Thyroid gland (tissue), 4 donors: ENCODE data around the gene ZNRF1. TPM values are rescaled to one million over a fixed set of nuclear protein-coding genes. Genes with fewer than 3 reads are reported as not detected.
"Not testable (repeated sequence)": the region's sequence is repeated elsewhere in the genome, so short reads cannot be mapped to it uniquely, and the experiment has no call there.

Source experiments
- DNase-seq, 2 donors: peaks; one replicate each; pipeline ENCODE4 v3.0.0-alpha.2; 2019
- H3K27ac ChIP-seq, 3 donors: fragments of 200-600 bp; sonication (generic); 1 replicate in 2 of 3; 2 replicates in 1 of 3; pipeline ENCODE4 v1.5.1; 2016 to 2019; ENCODE audit warnings: mild to moderate bottlenecking in 1 of 3, moderate library complexity in 1 of 3
- H3K27me3 ChIP-seq: fragments of 200-600 bp; sonication (generic); one replicate; pipeline ENCODE4 v1.5.1; 2019
- H3K36me3 ChIP-seq, 2 donors: fragments of 200-600 bp; sonication (generic); one replicate each; pipeline ENCODE4 v1.5.1; 2016 to 2019
- H3K4me1 ChIP-seq, 2 donors: fragments of 200-600 bp; sonication (generic); one replicate each; pipeline ENCODE4 v1.5.1; 2017 to 2019
- H3K4me3 ChIP-seq, 3 donors: fragments of 200-600 bp; sonication (generic); replicated peaks in 1 of 3; 1 replicate in 2 of 3; 2 replicates in 1 of 3; pipeline ENCODE4 v1.5.1; 2016; ENCODE audit warnings: mild to moderate bottlenecking in 1 of 3
- H3K9me3 ChIP-seq: fragments of 200-600 bp; sonication (generic); one replicate; pipeline ENCODE4 v1.5.1; 2017
- CTCF ChIP-seq, 6 experiments: fragments of 200-600 bp in 3 of 6; fragments of 450-650 bp in 3 of 6; sonication (generic) in 3 of 6; IDR thresholded peaks; one replicate each; pipeline ENCODE4 v1.5.1; 2016 to 2019; ENCODE audit warnings: antibody characterized with exemption in 6 of 6, mild to moderate bottlenecking in 2 of 6, inconsistent platforms in 1 of 6, moderate library complexity in 1 of 6
- POLR2A ChIP-seq, 2 donors: fragments of 450-650 bp; IDR thresholded peaks; one replicate each; pipeline ENCODE4 v1.6.1; 2017; ENCODE audit warnings: antibody characterized with exemption in 2 of 2, mild to moderate bottlenecking in 2 of 2, moderate library complexity in 1 of 2
- WGBS, 2 donors: methylation state at CpG; one replicate each; pipeline ENCODE4 v1.1.5; 2017; 5-methylcytosine and 5-hydroxymethylcytosine counted together
- intact Hi-C: fragments of 100-400 bp; cut with DNase I; formaldehyde crosslinking; loops from one replicate; pipeline ENCODE4 v1.15.1; 2023
- total RNA-seq, 4 donors: library from RNA; depleted of rRNA; stranded (reverse); fragments of >200 nt; gene quantifications; one replicate each; pipeline ENCODE4 v1.2.3, GENCODE V29; 2016

Gene ZNRF1
- total RNA-seq, 4 donors from 2014 or later, result 47.4 to 94.5 (median 57.4) TPM

- no peaks in the 10 kb centered on the region for H3K27me3 ChIP-seq
- TF ChIP-seq POLR2A (IDR thresholded peaks at IDR 0.05) (peak in 1 of 2 donors; percentile 69), CTCF (IDR thresholded peaks at IDR 0.05) (no peak)
- peak within 1 kb of the TSS; percentile 85 to 90 (median 88) for H3K4me3 ChIP-seq
- WGBS, 2 donors, result 1% methylated on average over 21 to 50 of the region's 68 CpGs
- no peaks in the 10 kb centered on the region for H3K9me3 ChIP-seq
- H3K4me1 ChIP-seq, result peaks cover 14 to 19% of the 10 kb centered on the region in 2 donors
- peak; percentile 100 for DNase-seq
- H3K27ac ChIP-seq, result peak within 1 kb of the TSS; percentile 20 to 80 (median 67)
- no peaks in the 10 kb centered on the region for H3K36me3 ChIP-seq
- intact Hi-C loops, result no loop called here
Observed at GRCh38 chr16:74984529-74985296, 14.1 kb upstream of the ZNRF1 start, which contains the start of gene WDR59. TSS of gene WDR59 (minus strand) at chr16:74985123. CDS start at chr16:74985017, 106 bp downstream.

- H3K4me3 ChIP-seq, result no peak overlapping the region
- DNase-seq, result no peak
Observed at GRCh38 chr16:74987027-74987681, 11.7 kb upstream of the ZNRF1 start.

GRCh38 chr16:74989864-74990263 is 9.0 kb upstream of the ZNRF1 start:
- WGBS, 2 donors, result 70 to 73% methylated on average over 3 of the region's 3 CpGs
- H3K36me3 ChIP-seq, H3K4me3 ChIP-seq, intact Hi-C loops, H3K4me1 ChIP-seq, DNase-seq, H3K27me3 ChIP-seq, H3K9me3 ChIP-seq: not testable (repeated sequence)
- peak overlapping the region; percentile 49 to 80 (median 65) for H3K27ac ChIP-seq

More at GRCh38 chr16:74987027-74987681, 11.7 kb upstream of the ZNRF1 start:
- WGBS, 2 donors, result 78 to 84% methylated on average over 8 of the region's 8 CpGs
- H3K27me3 ChIP-seq, result no peaks in the 10 kb centered on the region
- intact Hi-C loops, result no loop called here
- H3K4me1 ChIP-seq, result peaks cover 18 to 19% of the 10 kb centered on the region in 2 donors
- no peak overlapping the region for H3K27ac ChIP-seq
- TF ChIP-seq CTCF (IDR thresholded peaks at IDR 0.05), result no peak
- no peaks in the 10 kb centered on the region for H3K9me3 ChIP-seq
- no peaks in the 10 kb centered on the region for H3K36me3 ChIP-seq

GRCh38 chr16:74990832-74991231 is 8.0 kb upstream of the ZNRF1 start:
- Histone ChIP-seq H3K27me3 (no peaks in the 10 kb centered on the region), H3K27ac (no peak overlapping the region), H3K36me3 (no peaks in the 10 kb centered on the region), H3K9me3 (no peaks in the 10 kb centered on the region), H3K4me1 (peaks cover 3 to 9% of the 10 kb centered on the region in 2 donors), H3K4me3 (no peak overlapping the region)
- TF ChIP-seq CTCF (IDR thresholded peaks at IDR 0.05), result no peak
- TF ChIP-seq POLR2A (IDR thresholded peaks at IDR 0.05), result no peak
- intact Hi-C loops, result no loop called here
- WGBS, 2 donors, result 96% methylated on average over 10 of the region's 10 CpGs
- DNase-seq, result no peak

- WGBS, 2 donors, result 80 to 81% methylated on average over 5 of the region's 5 CpGs
- intact Hi-C loops, result no loop called here
- Histone ChIP-seq H3K27ac (peak overlapping the region in 1 of 3 donors; percentile 15), H3K36me3 (no peaks in the 10 kb centered on the region), H3K4me3 (no peak overlapping the region), H3K4me1 (peaks cover 3 to 9% of the 10 kb centered on the region in 2 donors), H3K27me3 (no peaks in the 10 kb centered on the region), H3K9me3 (no peaks in the 10 kb centered on the region)
- DNase-seq, result no peak
- TF ChIP-seq POLR2A (IDR thresholded peaks at IDR 0.05) (no peak), CTCF (IDR thresholded peaks at IDR 0.05) (no peak)
Observed at GRCh38 chr16:74991268-74991592, 7.6 kb upstream of the ZNRF1 start.
